HepG2 (cell line): ENCODE results near the gene GLDC. TPM values are rescaled to one million over a fixed set of nuclear protein-coding genes. Genes with fewer than 3 reads are reported as not detected.
A peak's percentile ranks its signal among the peaks of the same experiment; 100 is the strongest.

Experiments used
- BORCS8-MEF2B ChIP-seq: sonication (generic); formaldehyde crosslinking; IDR thresholded peaks from 2 replicates; pipeline ENCODE4 v1.8.0; 2022; ENCODE audit warnings: mild to moderate bottlenecking, missing genetic modification reagents
- BRCA1 ChIP-seq: sonication (generic); formaldehyde crosslinking; IDR thresholded peaks from 2 replicates; pipeline ENCODE4 v1.4.0; 2020; ENCODE audit warnings: missing genetic modification reagents
- FOXA3 ChIP-seq: IDR thresholded peaks from 2 replicates; pipeline ENCODE4 v1.6.1; 2016; ENCODE audit warnings: missing genetic modification reagents, missing compliant biosample characterization
- SATB2 ChIP-seq: sonication (generic); formaldehyde crosslinking; IDR thresholded peaks from 2 replicates; pipeline ENCODE4 v1.5.0; 2020; ENCODE audit warnings: missing genetic modification reagents
- SKI ChIP-seq: fragments of 450-650 bp; IDR thresholded peaks from one replicate; pipeline ENCODE4 v1.6.1; 2018; ENCODE audit warnings: mild to moderate bottlenecking; ENCODE audit not compliant: partially characterized antibody
- SP4 ChIP-seq: sonication (generic); formaldehyde crosslinking; IDR thresholded peaks from 2 replicates; pipeline ENCODE4 v1.8.1; 2023; ENCODE audit warnings: mild to moderate bottlenecking, missing genetic modification reagents
- TBX2 ChIP-seq: sonication (generic); formaldehyde crosslinking; IDR thresholded peaks from 2 replicates; pipeline ENCODE4 v1.5.0; 2020; ENCODE audit warnings: missing genetic modification reagents, mild to moderate bottlenecking, borderline replicate concordance
- TOE1 ChIP-seq: sonication (generic); formaldehyde crosslinking; IDR thresholded peaks from 2 replicates; pipeline ENCODE4 v1.4.0; 2020; ENCODE audit warnings: mild to moderate bottlenecking, missing genetic modification reagents
- ZNF264 ChIP-seq: sonication (generic); formaldehyde crosslinking; IDR thresholded peaks from 2 replicates; pipeline ENCODE4 v1.4.0; 2020; ENCODE audit warnings: missing genetic modification reagents
- ZNF570 ChIP-seq: sonication (generic); formaldehyde crosslinking; IDR thresholded peaks from 2 replicates; pipeline ENCODE4 v1.4.0; 2020; ENCODE audit warnings: mild to moderate bottlenecking, missing genetic modification reagents, borderline replicate concordance
- ZNF749 ChIP-seq: sonication (generic); formaldehyde crosslinking; IDR thresholded peaks from 2 replicates; pipeline ENCODE4 v1.8.0; 2022; ENCODE audit warnings: mild to moderate bottlenecking, missing genetic modification reagents, moderate library complexity, borderline replicate concordance
- polyA plus RNA-seq, 8 experiments: library from polyadenylated mRNA; depleted of rRNA in 3 of 8; stranded (reverse) in 7 of 8; unstranded in 1 of 8; fragments of >200 nt; fragmentation: Illumina TruSeq in 4 of 8; extraction: Trizol in 4 of 8; gene quantifications; 2 replicates each; pipeline versions ENCODE4 v1.2.1 to v1.2.3, GENCODE V29; 2011 to 2016; ENCODE audit warnings: low read depth in 4 of 8, missing spikeins in 1 of 8, mixed read lengths in 1 of 8; ENCODE audit not compliant: insufficient read depth in 1 of 8
- total RNA-seq, 5 experiments: library from RNA; depleted of rRNA; stranded (reverse); fragments of >200 nt; fragmentation: Illumina TruSeq; extraction: Trizol; gene quantifications; 2 replicates each; pipeline ENCODE4 v1.2.3, GENCODE V29; 2016; ENCODE audit warnings: low read depth in 1 of 5
- TF ChIP-seq, protein P1 (sequence below): sonication (generic); formaldehyde crosslinking; IDR thresholded peaks from one replicate; pipeline ENCODE4 v1.5.1; 2020; ENCODE audit warnings: mild to moderate bottlenecking, missing genetic modification reagents; ENCODE audit errors: not compliant biosample characterization
- TF ChIP-seq, protein P2 (sequence below): sonication (generic); formaldehyde crosslinking; IDR thresholded peaks from 2 replicates; pipeline ENCODE4 v1.8.0; 2023; ENCODE audit warnings: mild to moderate bottlenecking, missing genetic modification reagents
- TF ChIP-seq, protein P3 (sequence below): sonication (generic); formaldehyde crosslinking; IDR thresholded peaks from 2 replicates; pipeline ENCODE4 v1.8.0; 2022; ENCODE audit warnings: mild to moderate bottlenecking, missing genetic modification reagents, moderate library complexity
- TF ChIP-seq, protein P4 (sequence below): sonication (generic); formaldehyde crosslinking; IDR thresholded peaks from 2 replicates; pipeline ENCODE4 v1.5.1; 2020; ENCODE audit warnings: mild to moderate bottlenecking, missing genetic modification reagents

GLDC gene
- total and polyA plus RNA-seq, 2 of the 13 experiments (the other 11 are each of a cell fraction or from before 2014, with no cell fraction given): 59.3 to 115 TPM

DNA sequence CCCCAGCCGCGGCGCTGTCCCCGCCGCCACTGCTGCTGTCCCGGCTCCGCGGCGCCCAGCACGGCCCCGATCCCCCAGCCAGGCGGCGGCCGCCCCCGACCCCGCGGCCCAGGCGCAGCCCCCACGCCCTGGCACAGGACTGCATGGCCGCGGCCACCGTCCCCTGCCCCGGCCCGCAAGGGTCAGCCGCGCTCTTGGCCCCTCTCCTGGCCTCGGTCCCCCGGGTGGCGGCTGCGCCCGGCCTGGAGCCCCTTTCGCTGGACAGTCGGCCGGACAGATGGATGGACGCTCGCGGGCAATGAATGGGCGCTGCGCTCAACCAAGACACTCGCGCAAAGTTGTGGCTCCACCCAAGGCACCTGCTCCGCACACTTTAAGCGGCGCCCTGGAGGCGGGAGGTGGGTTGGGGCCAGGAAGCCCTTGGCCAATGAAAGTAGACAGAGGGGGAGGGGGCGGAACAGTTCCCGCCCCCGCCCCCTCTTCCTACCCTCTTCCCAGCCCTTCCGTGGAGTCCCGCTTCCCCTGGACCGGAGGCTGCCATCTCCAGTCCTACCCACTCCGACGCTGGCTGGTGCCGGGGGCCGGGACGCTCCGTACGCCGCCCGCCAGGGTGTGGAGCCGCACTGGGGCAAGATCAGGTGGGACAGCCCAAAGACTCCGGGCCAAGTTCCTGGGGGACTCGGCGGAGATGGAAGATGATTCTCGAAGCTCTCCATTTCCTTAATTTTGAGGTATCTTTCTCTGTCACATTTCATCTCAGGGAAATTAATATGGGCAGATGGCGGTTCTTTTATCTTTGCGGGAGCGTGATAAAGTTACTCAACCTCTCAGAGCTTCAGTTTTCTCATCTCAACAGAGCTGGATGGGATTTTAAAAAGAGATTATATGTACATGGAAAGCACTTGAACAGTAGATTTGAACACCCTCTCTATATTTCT is at the start of gene GLDC (continued):
- TF ChIP-seq, protein P1, sequence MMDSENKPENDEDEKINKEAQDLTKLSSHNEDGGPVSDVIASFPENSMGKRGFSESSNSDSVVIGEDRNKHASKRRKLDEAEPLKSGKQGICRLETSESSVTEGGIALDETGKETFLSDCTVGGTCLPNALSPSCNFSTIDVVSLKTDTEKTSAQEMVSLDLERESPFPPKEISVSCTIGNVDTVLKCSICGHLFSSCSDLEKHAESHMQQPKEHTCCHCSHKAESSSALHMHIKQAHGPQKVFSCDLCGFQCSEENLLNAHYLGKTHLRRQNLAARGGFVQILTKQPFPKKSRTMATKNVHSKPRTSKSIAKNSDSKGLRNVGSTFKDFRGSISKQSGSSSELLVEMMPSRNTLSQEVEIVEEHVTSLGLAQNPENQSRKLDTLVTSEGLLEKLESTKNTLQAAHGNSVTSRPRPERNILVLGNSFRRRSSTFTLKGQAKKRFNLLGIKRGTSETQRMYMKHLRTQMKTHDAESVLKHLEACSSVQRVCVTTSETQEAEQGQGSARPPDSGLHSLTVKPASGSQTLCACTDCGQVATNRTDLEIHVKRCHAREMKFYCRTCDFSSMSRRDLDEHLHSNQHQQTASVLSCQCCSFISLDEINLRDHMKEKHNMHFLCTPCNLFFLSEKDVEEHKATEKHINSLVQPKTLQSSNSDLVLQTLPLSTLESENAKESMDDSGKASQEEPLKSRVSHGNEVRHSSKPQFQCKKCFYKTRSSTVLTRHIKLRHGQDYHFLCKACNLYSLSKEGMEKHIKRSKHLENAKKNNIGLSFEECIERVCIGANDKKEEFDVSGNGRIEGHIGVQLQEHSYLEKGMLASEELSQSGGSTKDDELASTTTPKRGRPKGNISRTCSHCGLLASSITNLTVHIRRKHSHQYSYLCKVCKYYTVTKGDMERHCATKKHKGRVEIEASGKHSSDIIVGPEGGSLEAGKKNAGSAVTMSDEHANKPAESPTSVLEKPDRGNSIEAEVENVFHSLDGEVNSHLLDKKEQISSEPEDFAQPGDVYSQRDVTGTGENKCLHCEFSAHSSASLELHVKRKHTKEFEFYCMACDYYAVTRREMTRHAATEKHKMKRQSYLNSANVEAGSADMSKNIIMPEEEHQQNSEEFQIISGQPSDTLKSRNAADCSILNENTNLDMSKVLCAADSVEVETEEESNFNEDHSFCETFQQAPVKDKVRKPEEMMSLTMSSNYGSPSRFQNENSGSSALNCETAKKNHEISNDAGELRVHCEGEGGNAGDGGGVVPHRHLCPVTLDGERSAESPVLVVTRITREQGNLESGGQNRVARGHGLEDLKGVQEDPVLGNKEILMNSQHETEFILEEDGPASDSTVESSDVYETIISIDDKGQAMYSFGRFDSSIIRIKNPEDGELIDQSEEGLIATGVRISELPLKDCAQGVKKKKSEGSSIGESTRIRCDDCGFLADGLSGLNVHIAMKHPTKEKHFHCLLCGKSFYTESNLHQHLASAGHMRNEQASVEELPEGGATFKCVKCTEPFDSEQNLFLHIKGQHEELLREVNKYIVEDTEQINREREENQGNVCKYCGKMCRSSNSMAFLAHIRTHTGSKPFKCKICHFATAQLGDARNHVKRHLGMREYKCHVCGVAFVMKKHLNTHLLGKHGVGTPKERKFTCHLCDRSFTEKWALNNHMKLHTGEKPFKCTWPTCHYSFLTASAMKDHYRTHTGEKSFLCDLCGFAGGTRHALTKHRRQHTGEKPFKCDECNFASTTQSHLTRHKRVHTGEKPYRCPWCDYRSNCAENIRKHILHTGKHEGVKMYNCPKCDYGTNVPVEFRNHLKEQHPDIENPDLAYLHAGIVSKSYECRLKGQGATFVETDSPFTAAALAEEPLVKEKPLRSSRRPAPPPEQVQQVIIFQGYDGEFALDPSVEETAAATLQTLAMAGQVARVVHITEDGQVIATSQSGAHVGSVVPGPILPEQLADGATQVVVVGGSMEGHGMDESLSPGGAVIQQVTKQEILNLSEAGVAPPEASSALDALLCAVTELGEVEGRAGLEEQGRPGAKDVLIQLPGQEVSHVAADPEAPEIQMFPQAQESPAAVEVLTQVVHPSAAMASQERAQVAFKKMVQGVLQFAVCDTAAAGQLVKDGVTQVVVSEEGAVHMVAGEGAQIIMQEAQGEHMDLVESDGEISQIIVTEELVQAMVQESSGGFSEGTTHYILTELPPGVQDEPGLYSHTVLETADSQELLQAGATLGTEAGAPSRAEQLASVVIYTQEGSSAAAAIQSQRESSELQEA (CRISPR knock-in tag): no peak
- TF ChIP-seq, protein P2, sequence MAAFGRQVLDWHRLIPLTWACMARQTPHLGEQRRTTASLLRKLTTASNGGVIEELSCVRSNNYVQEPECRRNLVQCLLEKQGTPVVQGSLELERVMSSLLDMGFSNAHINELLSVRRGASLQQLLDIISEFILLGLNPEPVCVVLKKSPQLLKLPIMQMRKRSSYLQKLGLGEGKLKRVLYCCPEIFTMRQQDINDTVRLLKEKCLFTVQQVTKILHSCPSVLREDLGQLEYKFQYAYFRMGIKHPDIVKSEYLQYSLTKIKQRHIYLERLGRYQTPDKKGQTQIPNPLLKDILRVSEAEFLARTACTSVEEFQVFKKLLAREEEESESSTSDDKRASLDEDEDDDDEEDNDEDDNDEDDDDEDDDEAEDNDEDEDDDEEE (CRISPR knock-in tag): no peak
- TF ChIP-seq ZNF749 (CRISPR knock-in tag): peak; percentile 79; the same call in 1 of the 2 replicates
- no peak for TF ChIP-seq BORCS8-MEF2B (CRISPR knock-in tag)
- no peak for TF ChIP-seq SKI
- peak; percentile 43; the same call in 1 of the 2 replicates for TF ChIP-seq ZNF264 (CRISPR knock-in tag)
- 0 out of 2 replicates have a peak, but pooled peaks have one; percentile 72 for TF ChIP-seq SATB2 (CRISPR knock-in tag)
- TF ChIP-seq, protein P3, sequence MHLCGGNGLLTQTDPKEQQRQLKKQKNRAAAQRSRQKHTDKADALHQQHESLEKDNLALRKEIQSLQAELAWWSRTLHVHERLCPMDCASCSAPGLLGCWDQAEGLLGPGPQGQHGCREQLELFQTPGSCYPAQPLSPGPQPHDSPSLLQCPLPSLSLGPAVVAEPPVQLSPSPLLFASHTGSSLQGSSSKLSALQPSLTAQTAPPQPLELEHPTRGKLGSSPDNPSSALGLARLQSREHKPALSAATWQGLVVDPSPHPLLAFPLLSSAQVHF: no peak
- peak; percentile 96 for TF ChIP-seq SP4 (CRISPR knock-in tag)
- no peak for TF ChIP-seq TOE1 (CRISPR knock-in tag)
- no peak for TF ChIP-seq ZNF570
- peak; percentile 28; the same call in 1 of the 2 replicates for TF ChIP-seq TBX2 (CRISPR knock-in tag)
- TF ChIP-seq BRCA1: no peak
- peak; percentile 18; the same call in 1 of the 2 replicates for TF ChIP-seq FOXA3
- TF ChIP-seq, protein P4, sequence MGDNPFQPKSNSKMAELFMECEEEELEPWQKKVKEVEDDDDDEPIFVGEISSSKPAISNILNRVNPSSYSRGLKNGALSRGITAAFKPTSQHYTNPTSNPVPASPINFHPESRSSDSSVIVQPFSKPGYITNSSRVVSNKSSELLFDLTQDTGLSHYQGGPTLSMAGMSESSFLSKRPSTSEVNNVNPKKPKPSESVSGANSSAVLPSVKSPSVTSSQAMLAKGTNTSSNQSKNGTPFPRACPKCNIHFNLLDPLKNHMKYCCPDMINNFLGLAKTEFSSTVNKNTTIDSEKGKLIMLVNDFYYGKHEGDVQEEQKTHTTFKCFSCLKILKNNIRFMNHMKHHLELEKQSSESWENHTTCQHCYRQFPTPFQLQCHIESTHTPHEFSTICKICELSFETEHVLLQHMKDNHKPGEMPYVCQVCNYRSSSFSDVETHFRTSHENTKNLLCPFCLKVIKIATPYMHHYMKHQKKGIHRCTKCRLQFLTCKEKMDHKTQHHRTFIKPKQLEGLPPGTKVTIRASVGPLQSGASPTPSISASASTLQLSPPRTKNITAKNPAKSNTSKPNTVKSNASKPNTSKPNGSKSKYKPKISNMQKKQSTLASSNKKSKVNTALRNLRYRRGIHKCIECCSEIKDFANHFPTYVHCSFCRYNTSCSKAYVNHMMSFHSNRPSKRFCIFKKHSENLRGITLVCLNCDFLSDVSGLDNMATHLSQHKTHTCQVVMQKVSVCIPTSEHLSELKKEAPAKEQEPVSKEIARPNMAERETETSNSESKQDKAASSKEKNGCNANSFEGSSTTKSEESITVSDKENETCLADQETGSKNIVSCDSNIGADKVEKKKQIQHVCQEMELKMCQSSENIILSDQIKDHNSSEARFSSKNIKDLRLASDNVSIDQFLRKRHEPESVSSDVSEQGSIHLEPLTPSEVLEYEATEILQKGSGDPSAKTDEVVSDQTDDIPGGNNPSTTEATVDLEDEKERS (CRISPR knock-in tag): no peak
